Left lobe of liver (tissue), 2 donors: Measurements from ENCODE around the gene CTCF. TPM values are rescaled to one million over a fixed set of nuclear protein-coding genes. Genes with fewer than 3 reads are reported as not detected.
"Not testable (repeated sequence)": the region's sequence is repeated elsewhere in the genome, so short reads cannot be mapped to it uniquely, and the experiment has no call there.

ENCODE experiments used
- ATAC-seq: fragments of 200-7000 bp; cut with Tn5 transposase; one replicate; pipeline ENCODE4 v1.9.1; 2020; ENCODE audit warnings: mild to moderate bottlenecking, moderate library complexity
- DNase-seq: peaks from one replicate; pipeline ENCODE4 v3.0.0-alpha.2; 2020; ENCODE audit warnings: low spot score
- total RNA-seq: library from RNA; stranded (reverse); gene quantifications from one replicate; pipeline ENCODE4 v1.2.1, GENCODE V29; 2021
- donor health status: DM: no; HTN: no; CAD: no; lungs with moderate emphysema.
- donor health status: DM: no; HTN: yes; CAD: no.

CTCF gene
- total RNA-seq, 1 donor from 2014 or later, result 13.4 TPM

DNA sequence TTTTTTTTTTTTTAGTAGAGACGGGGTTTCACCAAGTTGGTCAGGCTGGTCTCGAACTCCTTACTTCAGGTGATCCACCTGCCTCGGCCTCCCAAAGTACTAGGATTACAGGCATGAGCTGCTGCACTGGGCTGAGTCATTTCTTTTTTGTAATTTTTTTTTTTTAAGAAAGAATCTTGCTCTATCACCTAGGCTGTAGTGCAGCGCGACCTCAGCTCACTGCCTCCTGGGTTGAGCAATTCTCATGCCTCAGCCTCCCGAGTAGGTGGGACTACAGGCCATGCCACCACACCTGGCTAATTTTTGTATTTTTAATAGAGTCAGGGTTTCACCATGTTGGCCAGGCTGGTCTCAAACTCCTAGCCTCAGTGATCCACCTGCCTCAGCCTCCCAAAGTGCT, 28.3 kb upstream of the CTCF start:
- DNase-seq, ATAC-seq: not testable (repeated sequence)

DNA sequence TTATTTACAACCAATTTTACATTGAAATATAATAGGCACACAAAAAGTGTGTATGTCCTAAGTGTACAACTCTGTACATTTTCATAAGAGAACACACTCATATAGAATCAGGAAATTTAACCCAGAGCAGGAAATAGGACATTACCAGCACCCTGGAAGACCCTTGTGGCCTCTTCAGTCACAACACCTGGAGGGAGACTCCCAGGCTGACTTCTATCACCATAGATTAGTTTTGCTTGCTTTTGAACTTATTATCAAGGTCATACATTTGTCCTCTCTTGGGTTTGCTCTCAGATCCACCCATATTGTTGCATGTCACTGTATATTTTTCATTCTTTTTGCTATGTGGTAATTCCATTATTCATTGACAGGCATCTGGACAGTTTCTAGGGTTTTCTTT, 27.9 kb upstream of the CTCF start:
- DNase-seq, result no peak
- ATAC-seq, result no peak

DNA sequence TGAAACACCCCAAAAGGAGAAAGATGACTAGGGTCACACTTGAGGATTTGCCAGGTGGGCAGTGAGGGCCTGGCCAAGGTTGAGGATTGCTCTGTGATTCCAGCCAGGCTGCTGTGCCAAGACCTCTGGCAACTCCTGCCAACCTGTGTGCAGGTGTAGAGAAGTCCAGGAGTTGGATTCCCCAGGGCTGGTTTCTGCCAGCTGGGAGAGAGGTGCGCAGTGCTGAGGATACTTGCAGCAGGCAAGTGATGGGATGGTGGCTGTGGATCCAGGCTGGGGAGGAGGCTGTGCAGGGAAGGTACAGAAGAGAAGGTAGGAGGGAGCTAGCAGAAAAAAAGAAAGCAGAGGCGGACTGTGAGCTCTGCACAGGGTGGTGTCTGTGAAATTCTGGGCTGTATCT, 27.1 kb upstream of the CTCF start:
- ATAC-seq (peak; percentile 11), DNase-seq (no peak)

DNA sequence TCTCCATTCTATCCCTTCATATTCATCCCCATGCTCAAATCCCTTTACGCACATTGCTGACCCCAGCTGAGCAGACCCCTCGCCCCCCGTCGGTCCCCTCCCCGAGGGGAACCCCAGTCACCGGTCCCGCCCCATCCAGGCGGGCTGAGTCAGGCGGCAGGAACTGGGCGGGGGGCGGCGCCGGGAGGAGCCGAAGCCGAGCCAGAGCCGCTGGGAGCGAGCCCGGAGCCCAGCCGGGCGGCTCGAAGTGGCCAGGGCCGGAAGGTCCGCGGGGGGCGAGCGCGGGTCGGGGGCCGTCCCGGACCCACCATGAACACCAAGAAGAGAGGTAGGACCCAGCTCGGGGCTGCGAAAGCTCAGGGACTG, 25.1 kb upstream of the CTCF start:
- ATAC-seq, result peak; percentile 54

DNA sequence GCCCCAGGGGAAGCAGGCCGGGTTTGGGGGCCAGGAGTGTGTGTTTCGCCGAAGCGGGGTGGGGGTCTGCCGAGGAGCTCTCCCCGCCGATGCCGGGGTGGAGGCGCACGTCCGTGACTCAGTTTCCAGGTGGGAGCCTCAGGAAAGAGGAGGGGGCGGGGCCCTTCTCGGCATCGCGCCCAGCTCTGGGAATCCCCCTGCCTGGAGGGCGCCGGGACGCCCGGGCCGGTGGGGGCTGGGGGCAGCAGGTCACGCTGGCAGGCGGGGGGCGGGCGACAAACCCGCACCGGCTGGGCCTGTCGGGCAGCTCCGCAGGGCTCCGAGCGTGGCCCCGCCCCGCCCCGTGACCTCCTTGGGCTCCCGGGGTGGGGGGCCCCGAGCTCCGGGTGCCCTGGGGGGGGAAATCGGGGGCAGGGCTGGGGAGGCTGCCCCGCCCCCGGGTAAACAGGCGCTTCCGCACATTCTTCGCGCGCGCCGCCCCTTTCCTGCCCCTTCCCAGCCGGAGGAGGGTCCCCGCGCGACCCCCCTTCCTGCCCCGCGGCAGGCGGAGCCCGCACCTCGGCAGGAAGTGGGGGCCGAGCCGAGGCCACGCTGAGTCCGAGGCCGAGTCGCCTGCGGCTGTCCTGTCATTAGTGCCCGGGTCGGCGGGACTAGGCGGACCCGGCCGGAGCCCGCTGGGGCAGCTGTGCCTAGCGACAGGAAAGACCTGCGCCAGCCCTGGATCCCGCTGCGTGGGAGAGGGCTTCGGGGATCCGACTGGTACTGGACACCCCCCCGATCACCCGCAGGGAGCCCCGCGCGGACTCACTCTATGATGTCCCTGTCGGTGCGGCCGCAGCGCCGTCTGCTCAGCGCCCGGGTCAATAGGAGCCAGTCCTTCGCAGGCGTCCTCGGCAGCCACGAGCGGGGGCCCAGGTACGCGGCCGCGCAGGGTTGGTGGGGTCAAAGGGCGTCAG, 24.4 kb upstream of the CTCF start:
- peak; percentile 68 for DNase-seq
- peak; percentile 61 for ATAC-seq

More for the DNA sequence above, 25.1 kb upstream of the CTCF start:
- DNase-seq, result no peak

DNA sequence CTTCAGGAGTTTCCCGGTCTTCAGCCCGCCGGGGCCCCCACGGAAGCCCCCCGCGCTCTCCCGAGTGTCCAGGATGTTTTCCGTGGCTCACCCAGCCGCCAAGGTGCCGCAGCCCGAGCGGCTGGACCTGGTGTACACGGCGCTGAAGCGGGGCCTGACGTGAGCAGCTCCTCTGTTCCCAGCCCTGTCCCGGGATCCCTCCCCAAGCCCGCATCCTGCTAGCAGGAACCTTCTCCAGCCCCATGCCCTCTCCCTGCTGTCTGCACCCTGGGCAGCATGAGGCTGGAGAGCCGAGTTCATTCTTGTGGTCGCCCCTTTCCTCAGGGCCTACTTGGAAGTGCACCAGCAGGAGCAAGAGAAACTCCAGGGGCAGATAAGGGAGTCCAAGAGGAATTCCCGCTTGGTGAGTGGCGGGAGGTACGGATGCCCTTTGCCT, 23.6 kb upstream of the CTCF start:
- no peak for DNase-seq
- ATAC-seq, result no peak

DNA sequence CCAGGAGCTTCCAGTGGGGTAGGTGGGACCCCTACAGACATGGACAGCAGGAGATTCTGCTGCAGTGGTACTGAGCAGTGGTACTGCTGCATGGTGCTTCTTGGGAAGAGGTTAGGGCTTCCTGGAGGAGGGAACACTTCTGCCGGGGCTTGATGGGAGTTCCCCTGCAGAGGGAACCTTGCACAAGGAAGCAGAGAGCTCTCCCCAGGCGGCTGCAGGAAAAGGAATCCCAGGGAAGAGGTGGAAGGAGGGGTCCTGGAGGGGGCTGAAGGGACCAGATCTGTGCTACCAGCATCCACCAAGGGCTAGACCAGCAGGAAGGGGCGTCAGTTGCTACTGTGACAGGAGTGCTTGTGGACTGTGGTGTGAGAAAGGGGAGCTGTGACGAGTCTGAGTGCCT, 23.1 kb upstream of the CTCF start:
- no peak for DNase-seq

DNA sequence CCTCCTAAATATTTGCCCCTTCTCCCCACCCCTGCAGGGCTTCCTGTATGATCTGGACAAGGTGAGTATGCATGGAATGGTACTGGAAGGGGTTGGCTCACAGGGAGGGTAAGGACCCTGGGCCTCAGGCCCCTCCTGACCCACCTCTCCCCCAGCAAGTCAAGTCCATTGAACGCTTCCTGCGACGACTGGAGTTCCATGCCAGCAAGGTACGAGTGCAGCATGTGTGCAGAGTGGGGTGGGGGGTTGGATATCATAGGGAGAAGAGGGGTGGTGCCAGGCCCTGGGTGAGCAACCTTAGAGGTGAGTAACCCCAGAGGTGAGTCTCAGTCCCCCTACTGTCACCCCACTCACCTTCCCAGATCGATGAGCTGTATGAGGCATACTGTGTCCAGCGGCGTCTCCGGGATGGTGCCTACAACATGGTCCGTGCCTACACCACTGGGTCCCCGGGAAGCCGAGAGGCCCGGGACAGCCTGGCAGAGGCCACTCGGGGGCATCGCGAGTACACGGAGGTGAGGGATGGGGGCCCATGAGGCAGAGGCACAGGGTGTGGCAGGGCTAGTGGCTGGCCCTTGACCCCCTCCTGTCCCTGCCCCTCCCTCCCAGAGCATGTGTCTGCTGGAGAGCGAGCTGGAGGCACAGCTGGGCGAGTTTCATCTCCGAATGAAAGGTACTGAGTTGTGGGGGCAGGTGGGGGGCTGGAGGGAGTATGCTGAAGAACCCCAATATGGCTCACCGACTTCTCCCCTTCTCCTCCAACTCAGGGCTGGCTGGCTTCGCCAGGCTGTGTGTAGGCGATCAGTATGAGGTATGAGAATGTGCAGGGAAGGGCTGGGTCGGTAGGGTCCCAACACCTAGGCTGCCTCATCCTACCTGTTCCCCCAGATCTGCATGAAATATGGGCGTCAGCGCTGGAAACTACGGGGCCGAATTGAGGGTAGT, 22.4 kb upstream of the CTCF start:
- DNase-seq (no peak), ATAC-seq (no peak)

More for the DNA sequence above, 23.1 kb upstream of the CTCF start:
- no peak for ATAC-seq

DNA sequence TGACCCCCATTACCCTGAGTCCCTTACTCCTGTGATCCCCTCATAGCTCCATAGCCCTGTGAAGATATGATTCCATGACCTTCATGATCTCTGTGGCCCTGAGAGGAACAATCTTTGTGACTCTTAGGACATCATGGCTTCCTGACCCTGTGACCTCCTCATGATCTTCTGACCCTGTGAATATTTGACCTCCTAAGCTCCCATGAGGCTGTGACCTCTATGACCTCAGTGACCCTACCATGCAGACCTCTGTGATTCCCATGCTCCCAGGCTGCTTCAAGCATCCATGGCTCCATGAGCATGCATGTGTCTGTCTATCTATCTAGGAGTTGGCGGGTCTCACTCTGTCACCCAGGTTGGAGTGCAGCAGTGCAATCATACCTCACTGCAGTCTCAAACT, 21.6 kb upstream of the CTCF start:
- DNase-seq (no peak), ATAC-seq (no peak)

DNA sequence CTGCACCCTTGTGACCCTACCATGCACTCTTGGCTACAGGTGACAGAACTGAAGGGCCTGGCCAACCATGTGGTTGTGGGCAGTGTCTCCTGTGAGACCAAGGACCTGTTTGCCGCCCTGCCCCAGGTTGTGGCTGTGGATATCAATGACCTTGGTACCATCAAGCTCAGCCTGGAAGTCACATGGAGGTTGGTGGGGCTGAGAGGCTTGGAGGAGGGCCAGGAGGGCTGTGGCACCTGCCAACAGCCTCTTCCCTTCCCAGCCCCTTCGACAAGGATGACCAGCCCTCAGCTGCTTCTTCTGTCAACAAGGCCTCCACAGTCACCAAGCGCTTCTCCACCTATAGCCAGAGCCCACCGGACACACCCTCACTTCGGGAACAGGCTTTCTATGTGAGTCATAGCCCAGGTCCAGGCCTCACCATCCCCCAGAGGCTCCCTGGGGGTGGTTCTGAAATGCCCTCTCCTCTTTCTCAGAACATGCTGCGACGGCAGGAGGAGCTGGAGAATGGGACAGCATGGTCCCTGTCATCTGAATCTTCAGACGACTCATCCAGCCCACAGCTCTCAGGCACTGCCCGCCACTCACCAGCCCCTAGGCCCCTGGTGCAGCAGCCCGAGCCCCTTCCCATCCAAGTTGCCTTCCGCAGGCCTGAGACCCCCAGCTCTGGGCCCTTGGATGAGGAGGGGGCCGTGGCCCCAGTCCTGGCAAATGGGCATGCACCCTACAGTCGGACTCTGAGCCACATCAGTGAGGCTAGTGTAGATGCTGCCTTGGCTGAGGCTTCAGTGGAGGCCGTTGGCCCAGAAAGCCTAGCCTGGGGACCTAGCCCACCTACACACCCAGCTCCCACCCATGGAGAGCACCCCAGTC, 20.7 kb upstream of the CTCF start:
- DNase-seq, result no peak
- no peak for ATAC-seq

DNA sequence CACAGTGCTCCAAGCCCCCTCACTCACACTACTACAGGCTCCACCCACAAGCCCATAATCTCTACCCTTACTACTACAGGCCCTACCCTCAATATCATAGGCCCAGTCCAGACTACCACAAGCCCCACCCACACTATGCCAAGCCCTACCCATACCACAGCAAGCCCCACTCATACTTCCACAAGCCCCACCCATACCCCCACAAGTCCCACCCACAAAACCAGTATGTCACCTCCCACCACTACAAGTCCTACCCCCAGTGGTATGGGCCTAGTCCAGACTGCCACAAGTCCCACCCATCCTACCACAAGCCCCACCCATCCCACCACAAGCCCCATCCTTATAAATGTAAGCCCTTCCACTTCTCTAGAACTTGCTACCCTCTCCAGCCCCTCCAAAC, 19.9 kb upstream of the CTCF start:
- ATAC-seq, result no peak
- DNase-seq, result no peak

DNA sequence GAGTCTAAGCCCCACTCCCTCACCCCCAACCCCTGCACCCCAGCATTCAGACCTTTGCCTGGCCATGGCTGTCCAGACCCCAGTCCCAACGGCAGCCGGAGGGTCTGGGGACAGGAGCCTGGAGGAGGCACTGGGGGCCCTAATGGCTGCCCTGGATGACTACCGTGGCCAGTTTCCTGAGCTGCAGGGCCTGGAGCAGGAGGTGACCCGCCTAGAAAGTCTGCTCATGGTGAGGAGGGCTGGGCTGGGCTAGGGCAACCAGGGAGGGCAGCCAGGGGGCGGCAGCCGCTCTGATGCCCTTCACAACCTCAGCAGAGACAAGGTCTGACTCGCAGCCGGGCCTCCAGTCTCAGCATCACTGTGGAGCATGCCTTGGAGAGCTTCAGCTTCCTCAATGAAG, 19.3 kb upstream of the CTCF start:
- ATAC-seq (no peak), DNase-seq (no peak)

DNA sequence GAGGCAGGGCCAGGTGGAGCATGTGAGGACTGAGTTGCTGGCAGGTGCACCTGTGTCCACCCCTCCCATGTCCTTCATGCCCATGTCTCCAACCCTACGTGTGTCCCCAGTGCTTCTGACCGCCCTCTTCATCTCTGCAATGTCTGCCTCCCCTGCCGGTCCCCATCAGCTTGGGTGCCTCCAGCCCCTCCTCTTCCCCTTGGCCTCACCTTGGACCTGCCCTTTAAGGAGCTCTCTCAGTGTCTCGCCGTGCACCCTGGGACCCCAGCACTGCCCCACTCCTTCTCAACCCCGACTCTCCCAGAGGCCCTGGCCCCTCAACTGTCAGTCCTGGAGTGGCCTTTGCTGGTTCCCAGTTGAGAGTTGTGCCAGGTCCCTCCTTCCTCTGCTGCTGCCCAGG, 18.7 kb upstream of the CTCF start:
- no peak for DNase-seq

DNA sequence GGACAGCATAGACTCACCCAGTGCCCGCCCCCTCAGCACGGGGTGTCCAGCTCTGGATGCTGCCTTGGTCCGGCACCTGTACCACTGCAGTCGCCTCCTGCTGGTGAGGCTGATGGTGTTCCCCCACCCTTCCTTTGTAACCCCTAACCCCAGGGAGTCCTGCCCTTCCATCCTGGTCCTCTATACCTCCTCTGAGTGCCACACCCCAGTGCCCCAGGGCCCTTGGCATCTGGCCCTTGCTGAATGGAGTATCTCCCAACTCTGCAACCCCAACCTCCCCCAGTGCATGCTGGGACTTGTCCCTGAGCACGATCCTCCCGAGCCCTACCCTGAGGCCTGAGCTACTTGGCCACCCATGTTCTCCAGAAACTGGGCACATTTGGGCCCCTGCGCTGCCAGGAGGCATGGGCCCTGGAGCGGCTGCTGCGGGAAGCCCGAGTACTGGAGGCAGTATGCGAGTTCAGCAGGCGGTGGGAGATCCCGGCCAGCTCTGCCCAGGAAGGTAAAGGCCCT, 17.9 kb upstream of the CTCF start:
- ATAC-seq (no peak), DNase-seq (no peak)

More for the DNA sequence above, 18.7 kb upstream of the CTCF start:
- ATAC-seq, result no peak

DNA sequence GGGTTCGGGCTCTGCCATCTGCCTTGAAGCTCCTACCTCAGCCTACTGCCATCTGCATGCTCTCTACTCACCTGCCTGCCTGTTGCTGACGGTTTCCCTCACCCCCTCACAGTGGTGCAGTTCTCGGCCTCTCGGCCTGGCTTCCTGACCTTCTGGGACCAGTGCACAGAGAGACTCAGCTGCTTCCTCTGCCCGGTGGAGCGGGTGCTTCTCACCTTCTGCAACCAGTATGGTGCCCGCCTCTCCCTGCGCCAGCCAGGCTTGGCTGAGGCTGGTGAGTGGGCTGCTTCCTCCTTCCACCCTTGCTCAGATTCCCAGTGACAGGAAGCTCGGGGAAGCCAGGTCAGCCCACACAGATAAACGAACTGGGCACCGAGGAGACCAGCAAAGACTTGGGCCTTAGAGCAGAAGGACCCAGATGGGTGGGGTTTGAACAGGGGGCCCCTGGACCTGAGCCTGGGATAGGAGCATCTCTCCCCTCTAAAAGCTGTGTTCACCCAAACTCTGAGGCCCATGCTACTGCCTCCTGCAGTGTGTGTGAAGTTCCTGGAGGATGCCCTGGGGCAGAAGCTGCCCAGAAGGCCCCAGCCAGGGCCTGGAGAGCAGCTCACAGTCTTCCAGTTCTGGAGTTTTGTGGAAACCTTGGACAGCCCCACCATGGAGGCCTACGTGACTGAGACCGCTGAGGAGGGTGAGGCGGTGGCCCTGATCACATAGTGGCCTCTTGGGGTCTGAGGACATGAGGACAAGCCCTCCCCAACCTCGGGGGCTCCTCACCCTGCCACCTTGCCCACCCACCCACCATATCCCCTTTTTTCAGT, 17.3 kb upstream of the CTCF start:
- DNase-seq (no peak), ATAC-seq (no peak)

DNA sequence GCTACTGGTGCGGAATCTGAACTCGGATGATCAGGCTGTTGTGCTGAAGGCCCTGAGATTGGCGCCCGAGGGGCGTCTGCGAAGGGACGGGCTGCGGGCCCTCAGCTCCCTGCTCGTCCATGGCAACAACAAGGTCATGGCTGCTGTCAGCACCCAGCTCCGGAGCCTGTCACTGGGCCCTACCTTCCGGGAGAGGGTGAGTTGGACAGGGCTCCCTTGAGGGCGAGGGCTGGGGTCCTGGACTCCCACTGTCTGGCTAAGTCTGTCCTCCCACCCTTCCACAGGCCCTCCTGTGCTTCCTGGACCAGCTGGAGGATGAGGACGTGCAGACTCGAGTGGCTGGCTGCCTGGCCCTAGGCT, 16.7 kb upstream of the CTCF start:
- ATAC-seq (no peak), DNase-seq (no peak)

DNA sequence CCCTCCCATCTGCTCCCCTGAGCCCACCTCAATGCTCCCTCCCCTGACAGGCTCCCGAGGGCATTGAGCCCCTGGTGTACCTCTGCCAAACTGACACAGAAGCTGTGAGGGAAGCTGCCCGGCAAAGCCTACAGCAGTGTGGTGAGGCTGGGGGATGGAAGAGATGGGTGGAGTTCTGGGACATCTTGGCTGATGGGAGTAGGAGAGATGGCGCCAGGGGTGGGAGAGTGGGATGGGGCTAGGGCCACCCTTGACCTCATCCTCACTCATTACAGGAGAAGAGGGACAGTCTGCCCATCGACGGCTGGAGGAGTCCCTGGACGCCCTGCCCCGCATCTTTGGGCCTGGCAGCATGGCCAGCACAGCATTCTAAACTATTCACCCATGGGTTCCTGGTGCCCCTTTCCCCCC, 16.2 kb upstream of the CTCF start:
- DNase-seq (no peak), ATAC-seq (no peak)

DNA sequence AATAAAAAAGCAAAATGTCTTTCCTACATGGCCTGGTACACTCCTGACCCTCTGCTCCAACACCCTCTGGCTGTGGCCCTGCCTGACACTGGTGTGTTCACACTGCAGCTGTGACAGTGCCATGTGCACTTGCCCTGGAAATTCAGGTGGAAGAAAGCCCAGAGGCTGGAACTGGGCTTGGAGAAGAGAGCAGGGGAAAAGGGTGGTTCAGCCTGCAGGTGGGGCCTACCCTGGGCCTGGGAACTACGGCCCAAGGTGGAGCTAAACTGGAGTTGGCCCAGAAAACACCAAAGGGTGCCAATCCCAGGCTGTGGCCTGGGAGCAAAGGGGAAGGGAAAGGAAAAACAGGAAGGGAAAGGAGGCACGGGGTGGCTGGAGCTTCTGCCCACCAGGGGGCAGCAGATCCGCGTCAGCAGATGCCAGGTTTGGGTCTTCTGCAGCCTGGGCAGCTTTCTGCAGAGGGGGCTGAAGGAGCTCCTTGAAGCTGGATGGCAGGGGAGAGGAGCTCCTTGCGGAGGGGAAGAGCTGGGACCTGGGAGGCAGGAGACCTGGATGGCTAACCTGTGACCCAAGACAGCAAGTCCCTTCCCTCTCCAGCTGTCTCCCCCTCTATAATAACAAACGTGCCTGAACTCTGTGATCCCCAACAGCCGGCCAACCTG, 15.4 kb upstream of the CTCF start:
- DNase-seq, result peak; percentile 91
- ATAC-seq, result peak; percentile 90
